ENCODE measurements around the gene FOXP2. TPM values are rescaled to one million over a fixed set of nuclear protein-coding genes. Genes with fewer than 3 reads are reported as not detected.
"Not testable (repeated sequence)": the region's sequence is repeated elsewhere in the genome, so short reads cannot be mapped to it uniquely, and the experiment has no call there.

FOXP2 gene
- total and polyA plus RNA-seq, 2 experiments from 2014 or later = 10.0 to 14.7 TPM

DNA sequence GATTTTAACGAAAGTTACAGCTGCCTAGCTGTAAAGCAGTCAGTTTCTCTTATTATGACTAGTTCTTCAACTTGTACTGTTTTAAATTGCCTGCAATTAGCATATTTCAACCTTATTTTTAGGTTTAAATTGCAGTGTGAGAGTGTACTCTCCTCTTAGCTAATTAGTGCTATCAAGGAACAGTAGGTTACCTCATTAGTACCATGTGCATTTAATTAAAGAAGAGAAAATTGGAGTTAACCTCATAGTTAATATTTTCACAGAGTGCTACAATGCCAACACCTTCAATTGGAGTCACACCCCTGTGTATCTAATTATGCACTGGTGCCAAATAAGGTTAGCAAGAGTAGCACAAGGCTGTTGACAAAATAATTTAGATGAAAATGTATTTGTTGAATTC, 154.6 kb downstream of the FOXP2 start:
- WGBS (ENCODE audit: low lambda C conversion rate, missing lambda C conversion rate) = 89% methylated on average over 1 of the region's 1 CpG
- Histone ChIP-seq H3K4me2 (no peak overlapping the region), H3K4me1 (ENCODE audit: insufficient read depth) (no peaks in the 10 kb centered on the region), H3K36me3 (replicated peaks; ENCODE audit: insufficient read depth, low read depth) (no peaks in the 10 kb centered on the region), H3K79me2 (no peaks in the 10 kb centered on the region), H3K9me3 (ENCODE audit: low read depth) (no peaks in the 10 kb centered on the region), H2AFZ (no peak overlapping the region), H3K27ac (no peak overlapping the region), H3K27me3 (no peaks in the 10 kb centered on the region), H3K4me3 (no peak overlapping the region), H3K9me2 (replicated peaks; ENCODE audit: insufficient read depth) (no peaks in the 10 kb centered on the region), H4K20me1 (ENCODE audit: insufficient read depth, poor library complexity, severe bottlenecking) (no peaks in the 10 kb centered on the region)
- no peak for DNase-seq (ENCODE audit: low spot score)
- TF ChIP-seq, protein P1, sequence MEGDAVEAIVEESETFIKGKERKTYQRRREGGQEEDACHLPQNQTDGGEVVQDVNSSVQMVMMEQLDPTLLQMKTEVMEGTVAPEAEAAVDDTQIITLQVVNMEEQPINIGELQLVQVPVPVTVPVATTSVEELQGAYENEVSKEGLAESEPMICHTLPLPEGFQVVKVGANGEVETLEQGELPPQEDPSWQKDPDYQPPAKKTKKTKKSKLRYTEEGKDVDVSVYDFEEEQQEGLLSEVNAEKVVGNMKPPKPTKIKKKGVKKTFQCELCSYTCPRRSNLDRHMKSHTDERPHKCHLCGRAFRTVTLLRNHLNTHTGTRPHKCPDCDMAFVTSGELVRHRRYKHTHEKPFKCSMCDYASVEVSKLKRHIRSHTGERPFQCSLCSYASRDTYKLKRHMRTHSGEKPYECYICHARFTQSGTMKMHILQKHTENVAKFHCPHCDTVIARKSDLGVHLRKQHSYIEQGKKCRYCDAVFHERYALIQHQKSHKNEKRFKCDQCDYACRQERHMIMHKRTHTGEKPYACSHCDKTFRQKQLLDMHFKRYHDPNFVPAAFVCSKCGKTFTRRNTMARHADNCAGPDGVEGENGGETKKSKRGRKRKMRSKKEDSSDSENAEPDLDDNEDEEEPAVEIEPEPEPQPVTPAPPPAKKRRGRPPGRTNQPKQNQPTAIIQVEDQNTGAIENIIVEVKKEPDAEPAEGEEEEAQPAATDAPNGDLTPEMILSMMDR (IDR thresholded peaks at IDR 0.05; ENCODE audit: poor library complexity) = no peak
- TF ChIP-seq EZH2 (IDR thresholded peaks at IDR 0.05; ENCODE audit: borderline replicate concordance) (no peak), EZH2phosphoT487 (IDR thresholded peaks at IDR 0.05; ENCODE audit: low read depth, severe bottlenecking, unreplicated experiment) (no peak)

GRCh38 chr7:114574384-114574783, 159.8 kb downstream of the FOXP2 start:
- Histone ChIP-seq H3K4me1 (ENCODE audit: insufficient read depth) (no peaks in the 10 kb centered on the region), H3K79me2 (no peaks in the 10 kb centered on the region), H3K4me3 (no peak overlapping the region), H3K9me3 (ENCODE audit: low read depth) (no peaks in the 10 kb centered on the region), H3K4me2 (no peak overlapping the region), H2AFZ (no peak overlapping the region), H3K27me3 (no peaks in the 10 kb centered on the region), H4K20me1 (ENCODE audit: insufficient read depth, poor library complexity, severe bottlenecking) (no peaks in the 10 kb centered on the region), H3K9me2 (replicated peaks; ENCODE audit: insufficient read depth) (no peaks in the 10 kb centered on the region), H3K27ac (no peak overlapping the region), H3K36me3 (replicated peaks; ENCODE audit: insufficient read depth, low read depth) (no peaks in the 10 kb centered on the region)
- TF ChIP-seq EZH2 (IDR thresholded peaks at IDR 0.05; ENCODE audit: borderline replicate concordance) (no peak), EZH2phosphoT487 (IDR thresholded peaks at IDR 0.05; ENCODE audit: low read depth, severe bottlenecking, unreplicated experiment) (no peak)
- TF ChIP-seq, protein P1 (IDR thresholded peaks at IDR 0.05; ENCODE audit: poor library complexity) = no peak
- no peak for DNase-seq (ENCODE audit: low spot score)
- WGBS (ENCODE audit: low lambda C conversion rate, missing lambda C conversion rate) = 64% methylated on average over 2 of the region's 2 CpGs

DNA sequence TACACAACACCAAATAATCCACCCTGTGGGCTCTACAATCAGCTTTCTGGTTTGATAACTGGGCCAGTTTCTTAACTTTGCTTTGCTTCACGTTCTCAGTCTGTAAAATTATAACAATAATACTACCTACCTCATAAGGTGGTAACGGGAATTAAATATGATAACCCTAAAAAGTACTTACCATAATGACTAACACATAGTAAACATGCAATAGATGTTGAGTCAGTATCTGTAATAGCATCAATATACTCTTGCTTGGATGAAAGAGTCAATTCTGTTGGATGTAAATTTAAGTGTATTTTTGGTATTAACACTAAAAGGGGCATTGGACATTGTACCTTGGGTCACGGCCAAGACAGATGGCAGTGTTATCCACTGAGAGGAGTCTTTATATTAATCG, 160.5 kb downstream of the FOXP2 start:
- WGBS (ENCODE audit: low lambda C conversion rate, missing lambda C conversion rate) = 84% methylated on average over 4 of the region's 4 CpGs

DNA sequence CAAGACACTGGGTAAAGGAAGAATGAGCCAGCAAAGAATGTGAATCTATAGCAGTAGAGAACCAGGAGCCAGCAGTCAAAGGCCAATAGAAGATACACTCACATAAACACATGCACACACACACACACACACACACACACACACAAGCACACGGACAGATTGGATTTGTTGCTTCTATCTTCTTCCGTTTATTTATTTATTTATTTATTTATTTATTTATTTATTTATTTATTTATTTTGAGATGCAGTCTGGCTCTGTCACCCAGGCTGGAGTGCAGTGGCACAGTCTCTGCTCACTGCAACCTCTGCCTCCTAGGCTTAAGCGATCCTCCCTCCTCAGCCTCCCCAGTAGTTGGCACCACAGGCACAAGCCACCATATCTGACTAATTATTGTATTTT, 166.3 kb downstream of the FOXP2 start:
- H3K9me2 ChIP-seq (replicated peaks; ENCODE audit: insufficient read depth); H3K9me3 ChIP-seq (ENCODE audit: low read depth); H3K4me1 ChIP-seq (ENCODE audit: insufficient read depth); H2AFZ ChIP-seq; H4K20me1 ChIP-seq (ENCODE audit: insufficient read depth, poor library complexity, severe bottlenecking); H3K27me3 ChIP-seq; H3K4me2 ChIP-seq; H3K4me3 ChIP-seq; H3K27ac ChIP-seq; H3K79me2 ChIP-seq; H3K36me3 ChIP-seq (replicated peaks; ENCODE audit: insufficient read depth, low read depth); DNase-seq (ENCODE audit: low spot score): not testable (repeated sequence)
- 86% methylated on average over 3 of the region's 3 CpGs for WGBS (ENCODE audit: low lambda C conversion rate, missing lambda C conversion rate)

More for the DNA sequence above, 160.5 kb downstream of the FOXP2 start:
- H3K27me3 ChIP-seq = no peaks in the 10 kb centered on the region
- H4K20me1 ChIP-seq (ENCODE audit: insufficient read depth, poor library complexity, severe bottlenecking) = no peaks in the 10 kb centered on the region
- no peak overlapping the region for H3K27ac ChIP-seq
- no peaks in the 10 kb centered on the region for H3K9me2 ChIP-seq (replicated peaks; ENCODE audit: insufficient read depth)
- no peaks in the 10 kb centered on the region for H3K36me3 ChIP-seq (replicated peaks; ENCODE audit: insufficient read depth, low read depth)
- no peak overlapping the region for H3K4me2 ChIP-seq
- H3K4me3 ChIP-seq = no peak overlapping the region
- TF ChIP-seq, protein P1 (IDR thresholded peaks at IDR 0.05; ENCODE audit: poor library complexity) = no peak
- no peak for TF ChIP-seq EZH2phosphoT487 (IDR thresholded peaks at IDR 0.05; ENCODE audit: low read depth, severe bottlenecking, unreplicated experiment)
- no peak for TF ChIP-seq EZH2 (IDR thresholded peaks at IDR 0.05; ENCODE audit: borderline replicate concordance)
- no peaks in the 10 kb centered on the region for H3K79me2 ChIP-seq
- no peak overlapping the region for H2AFZ ChIP-seq
- no peaks in the 10 kb centered on the region for H3K4me1 ChIP-seq (ENCODE audit: insufficient read depth)
- DNase-seq (ENCODE audit: low spot score) = no peak
- H3K9me3 ChIP-seq (ENCODE audit: low read depth) = no peaks in the 10 kb centered on the region
